Measurements from ENCODE around the gene MRGPRF. TPM values are rescaled to one million over a fixed set of nuclear protein-coding genes. Genes with fewer than 3 reads are reported as not detected.
"Not testable (repeated sequence)": the region's sequence is repeated elsewhere in the genome, so short reads cannot be mapped to it uniquely, and the experiment has no call there.

MRGPRF gene
- polyA plus RNA-seq, 1 donor = 18.9 TPM

DNA sequence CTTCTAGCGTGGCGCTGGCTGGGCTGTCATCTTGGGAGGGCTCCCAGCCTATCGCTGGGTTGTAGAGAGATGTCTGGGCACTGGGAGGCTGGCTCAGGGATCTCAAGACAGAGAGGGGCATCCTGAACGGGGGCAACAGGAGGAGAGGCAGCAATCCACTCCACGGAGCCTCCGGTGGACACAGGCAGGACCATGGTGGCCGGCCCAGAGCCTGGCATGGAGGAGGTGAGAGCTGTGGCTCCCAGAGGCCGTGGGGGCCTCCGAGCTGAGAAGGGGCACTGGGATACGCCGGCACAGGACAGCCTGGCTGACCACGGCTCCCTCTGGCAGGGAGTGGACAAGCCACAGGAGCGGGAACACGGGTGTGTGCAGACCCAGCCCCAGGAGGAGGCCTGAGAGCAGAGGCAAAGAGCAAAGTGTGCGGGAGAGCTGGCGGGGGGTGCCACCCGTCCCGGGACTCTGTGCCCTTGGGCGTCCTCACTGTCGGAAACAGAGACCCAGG lies 9.1 kb downstream of the MRGPRF start:
- DNase-seq = no peak

DNA sequence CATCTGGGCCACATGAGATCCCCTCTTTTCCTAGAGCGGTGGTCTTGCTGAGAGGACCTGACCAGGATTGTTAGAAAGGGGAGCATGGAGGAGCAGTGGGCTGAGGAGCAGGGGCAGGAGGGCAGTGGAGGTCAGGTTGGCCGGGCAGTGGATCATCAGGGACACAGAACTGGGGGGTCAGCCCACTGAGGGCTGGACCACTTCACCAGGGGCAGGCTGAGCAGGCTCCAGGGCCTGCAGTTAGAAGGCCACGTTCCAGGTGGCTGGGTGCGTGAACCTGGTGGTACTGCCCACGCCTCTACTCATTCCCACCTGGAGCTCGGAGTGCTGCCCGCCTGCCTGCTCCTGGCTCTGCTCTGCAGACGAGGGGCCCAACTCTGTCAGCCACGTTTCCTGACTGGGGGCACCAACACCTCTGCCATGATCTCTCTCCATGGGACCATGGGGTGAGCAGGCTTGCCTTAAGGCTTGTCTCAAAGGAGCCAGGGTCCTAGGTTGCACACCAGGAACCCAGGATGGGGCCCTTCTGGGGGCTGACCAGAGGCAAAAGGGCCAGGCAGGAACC lies 9.7 kb downstream of the MRGPRF start:
- DNase-seq = no peak

DNA sequence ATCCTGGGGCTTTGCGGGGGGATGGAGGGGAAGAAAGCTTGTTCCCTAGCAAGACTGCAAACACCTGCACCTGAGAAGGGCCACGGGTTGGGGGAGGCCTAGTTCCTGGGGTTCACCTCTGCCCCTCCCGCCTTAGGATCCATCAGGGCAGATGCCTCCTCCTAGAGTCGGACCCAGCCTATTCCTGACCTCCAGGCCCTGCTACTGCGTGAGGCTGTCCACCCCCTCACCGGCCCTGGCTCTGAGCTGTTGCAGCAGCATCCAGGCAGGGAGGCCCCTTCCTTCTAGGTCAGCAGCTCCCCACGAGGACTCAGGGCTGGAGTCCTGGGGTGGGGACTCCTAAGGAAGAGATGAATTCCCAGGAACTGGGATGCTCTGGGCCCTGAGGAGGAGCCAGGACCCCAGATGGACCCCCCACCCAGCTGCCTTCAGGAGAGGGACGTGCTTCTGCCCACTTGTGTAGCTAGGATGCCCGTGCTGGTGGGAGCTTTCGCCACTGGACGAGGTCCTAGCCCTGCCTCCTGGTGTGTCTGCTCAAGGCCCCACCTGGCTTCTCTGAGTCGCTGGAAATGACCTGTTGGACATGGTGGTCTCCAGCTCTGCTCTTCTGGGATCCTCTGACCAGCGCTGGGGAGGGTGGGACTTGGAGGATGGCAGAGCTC lies 10.3 kb downstream of the MRGPRF start:
- no peak for DNase-seq

DNA sequence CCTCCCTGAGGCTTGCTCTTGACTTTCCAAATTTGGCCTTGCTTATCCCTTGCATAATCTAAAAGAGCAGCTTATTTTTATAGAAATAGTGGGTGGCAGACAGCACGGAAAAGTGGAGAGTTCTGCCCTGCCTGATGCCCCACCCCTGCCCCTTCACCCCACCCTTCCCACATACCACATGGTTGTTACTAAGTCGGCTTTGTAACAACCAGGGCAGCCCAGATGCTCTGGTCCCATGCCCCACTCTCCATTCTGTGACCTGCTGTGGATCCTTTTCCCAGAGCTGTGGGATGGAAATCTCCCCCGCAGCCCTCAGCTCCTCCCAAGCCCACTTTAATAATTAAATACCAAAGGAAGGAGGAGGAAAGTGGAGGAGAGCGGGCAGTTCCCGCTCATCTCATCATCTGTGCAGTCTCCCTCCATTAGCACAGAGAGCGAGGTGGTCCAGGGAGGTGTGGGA lies 10.9 kb downstream of the MRGPRF start:
- DNase-seq = no peak

DNA sequence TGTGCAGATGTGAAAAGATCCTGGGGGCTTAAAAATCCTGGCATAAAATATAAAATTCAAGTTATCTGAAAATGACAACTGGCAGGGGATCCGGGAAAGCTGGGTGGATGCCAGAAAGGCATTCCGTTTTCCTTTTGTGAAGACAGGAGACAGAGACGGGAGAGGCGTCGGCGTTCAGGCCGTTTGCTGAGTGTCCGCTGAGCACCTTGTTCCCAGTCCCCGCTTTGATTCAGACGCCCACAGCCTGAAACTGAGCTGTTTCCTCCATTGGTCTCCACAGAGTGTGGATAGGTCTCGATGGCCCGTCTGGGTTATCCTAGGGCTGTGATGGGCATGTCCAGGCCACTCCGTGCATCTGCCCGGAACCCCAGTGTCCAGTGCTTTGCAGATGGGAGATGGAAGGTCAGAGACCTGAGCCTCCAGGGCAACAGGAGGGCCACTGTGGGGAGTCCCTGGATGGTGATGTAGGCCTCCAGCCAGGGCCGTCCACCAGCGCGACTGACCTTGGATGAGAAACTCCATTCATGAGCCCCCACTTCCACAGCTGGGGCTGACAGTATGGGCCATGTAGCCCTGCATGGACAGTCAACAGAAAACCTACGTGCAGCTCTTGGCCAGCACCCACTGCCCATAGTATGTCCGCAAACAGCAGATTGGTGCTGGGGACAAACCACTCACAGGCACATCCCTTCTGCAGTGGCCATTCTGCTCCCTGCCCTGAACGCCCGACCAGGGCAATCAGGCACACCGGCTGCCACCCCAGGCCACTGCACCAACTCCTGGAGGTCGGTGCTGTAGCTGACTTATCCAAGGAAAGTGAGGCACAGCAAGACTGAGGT lies 11.6 kb downstream of the MRGPRF start:
- DNase-seq = no peak

DNA sequence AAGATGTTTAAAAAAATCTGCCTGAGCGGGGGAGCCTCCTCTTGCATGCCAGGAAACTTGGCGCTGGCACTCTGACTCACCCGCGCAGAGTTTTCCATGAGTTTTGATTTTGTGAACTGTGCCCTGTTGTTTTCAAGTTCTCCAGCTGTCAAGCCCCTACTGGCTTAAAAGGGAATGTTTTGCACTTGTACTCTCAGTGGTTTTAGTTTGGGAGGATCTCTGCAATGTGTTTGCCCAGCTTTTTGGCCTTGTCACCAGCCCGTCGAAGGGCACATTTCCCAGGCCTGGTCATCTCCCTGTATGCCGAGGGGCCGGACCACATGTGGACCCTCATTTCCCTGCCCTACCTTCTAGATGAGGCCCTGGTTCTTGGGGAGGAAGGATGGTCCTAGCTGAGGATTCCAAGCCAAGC lies 12.2 kb downstream of the MRGPRF start:
- DNase-seq = no peak

DNA sequence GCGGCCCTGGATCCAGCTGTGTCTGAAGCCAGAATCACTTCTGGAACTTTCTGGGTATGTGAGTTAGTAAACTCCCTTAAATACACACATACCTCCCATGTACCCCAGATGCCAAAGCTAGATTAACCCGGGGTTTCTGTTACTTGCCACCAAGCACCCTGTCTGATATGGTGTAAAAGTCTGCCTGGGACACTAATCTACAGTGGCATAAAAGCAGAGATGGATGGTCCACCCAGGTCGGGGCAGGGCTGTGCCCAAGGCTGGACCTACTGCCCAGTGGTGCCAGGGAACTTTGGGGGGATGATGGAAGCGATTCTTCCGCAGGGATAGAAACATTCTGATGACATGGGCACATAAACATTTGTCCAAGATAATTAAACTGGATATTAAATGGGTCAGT lies 12.7 kb downstream of the MRGPRF start:
- no peak for DNase-seq

DNA sequence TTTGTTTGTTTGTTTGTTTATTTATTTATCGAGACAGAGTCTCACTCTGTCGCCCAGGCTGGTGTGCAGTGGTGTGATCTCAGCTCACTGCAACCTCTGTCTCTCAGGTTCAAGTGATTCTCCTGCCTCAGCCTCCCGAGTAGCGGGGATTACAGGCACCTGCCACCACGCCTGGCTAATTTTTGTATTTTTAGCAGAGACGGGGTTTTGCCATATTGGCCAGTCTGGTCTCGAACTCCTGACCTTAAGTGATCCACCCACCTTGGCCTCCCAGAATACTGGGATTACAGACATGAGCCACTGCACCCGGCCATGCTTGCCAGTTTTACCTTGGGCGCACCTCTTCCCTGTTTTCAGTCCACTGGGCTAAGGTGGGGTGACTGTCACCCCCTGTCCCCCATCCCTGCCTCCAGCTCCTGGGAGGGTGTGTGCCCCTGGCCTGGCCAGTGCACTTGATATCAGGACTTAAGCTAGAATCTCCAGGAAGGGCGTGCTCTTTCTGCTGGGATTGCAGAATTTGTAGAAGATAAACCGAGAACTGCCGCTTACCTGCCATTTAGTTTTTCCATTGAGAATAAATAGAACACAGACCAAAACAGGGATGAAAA lies 13.2 kb downstream of the MRGPRF start:
- not testable (repeated sequence) for DNase-seq

DNA sequence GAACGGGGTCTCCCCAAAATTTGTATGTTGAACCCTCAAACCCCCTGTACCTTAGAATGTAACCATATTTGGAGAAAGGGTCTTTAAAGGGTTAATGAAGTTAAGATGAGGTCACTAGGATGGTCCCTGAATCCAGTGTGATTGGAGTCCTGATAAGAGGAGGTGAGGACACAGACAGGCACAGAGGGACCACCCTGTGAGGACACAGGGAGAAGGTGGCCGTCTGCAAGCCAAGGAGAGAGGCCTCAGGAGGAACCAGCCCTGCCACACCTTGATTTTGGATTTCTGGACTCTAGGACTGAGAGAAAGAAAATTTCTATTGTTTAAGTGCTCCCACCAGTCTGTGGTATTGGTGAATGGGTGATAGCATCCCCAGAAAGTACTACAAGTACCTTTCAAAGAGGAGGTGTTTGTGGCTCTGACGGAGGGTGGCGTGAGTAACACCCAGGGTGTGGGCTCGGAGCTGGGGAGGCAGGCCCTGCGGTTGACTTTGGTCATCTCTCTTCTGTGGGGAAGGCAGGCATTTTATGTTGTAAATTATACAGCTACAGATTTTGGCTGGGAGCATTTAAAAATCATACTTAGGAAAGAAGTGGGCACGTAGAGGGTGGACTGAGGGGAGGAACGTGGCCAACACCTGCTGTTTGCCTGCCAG lies 13.8 kb downstream of the MRGPRF start:
- no peak for DNase-seq

DNA sequence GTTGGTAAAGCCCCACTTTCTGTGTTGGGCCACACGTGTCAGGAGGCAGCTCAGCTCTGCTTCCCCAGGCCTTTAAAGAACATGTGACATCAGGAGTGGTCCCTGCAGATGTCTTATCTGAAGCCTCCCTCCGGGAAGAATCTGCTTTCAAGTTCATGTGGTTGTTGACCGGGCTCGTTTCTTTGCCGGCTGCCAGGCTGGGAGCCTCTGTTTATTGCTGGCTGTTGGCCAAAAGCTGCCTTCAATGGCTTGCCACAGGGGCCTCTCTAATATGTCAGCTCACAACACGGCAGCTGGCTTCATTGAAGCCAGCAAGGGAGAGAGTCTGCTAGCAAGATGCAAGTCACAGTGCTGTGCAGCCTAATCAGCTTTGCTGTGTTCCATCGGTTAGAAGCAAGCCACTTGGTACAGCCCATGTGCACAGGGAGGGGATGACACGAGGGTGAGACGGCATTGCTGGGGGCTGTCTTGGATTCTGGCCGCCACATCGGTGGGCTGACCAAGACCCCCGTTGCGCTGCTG lies 14.6 kb downstream of the MRGPRF start:
- DNase-seq = no peak

DNA sequence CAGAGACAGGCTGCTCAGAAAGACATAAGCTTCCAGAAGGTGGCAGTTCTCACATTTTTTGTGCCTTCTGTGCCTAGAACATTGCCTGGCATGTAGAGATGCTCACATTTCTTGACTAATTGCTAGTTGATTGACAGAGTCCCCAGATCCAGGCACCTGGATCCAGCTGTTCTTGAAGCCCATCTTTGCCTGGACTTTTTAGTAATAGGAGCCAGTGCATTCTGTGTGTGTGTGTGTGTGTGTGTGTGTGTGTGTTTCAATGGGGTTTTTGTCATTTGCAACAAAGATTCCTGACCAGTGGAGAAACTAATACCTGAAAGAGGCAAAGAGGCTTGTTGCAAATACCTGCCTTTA lies 15.1 kb downstream of the MRGPRF start:
- no peak for DNase-seq

DNA sequence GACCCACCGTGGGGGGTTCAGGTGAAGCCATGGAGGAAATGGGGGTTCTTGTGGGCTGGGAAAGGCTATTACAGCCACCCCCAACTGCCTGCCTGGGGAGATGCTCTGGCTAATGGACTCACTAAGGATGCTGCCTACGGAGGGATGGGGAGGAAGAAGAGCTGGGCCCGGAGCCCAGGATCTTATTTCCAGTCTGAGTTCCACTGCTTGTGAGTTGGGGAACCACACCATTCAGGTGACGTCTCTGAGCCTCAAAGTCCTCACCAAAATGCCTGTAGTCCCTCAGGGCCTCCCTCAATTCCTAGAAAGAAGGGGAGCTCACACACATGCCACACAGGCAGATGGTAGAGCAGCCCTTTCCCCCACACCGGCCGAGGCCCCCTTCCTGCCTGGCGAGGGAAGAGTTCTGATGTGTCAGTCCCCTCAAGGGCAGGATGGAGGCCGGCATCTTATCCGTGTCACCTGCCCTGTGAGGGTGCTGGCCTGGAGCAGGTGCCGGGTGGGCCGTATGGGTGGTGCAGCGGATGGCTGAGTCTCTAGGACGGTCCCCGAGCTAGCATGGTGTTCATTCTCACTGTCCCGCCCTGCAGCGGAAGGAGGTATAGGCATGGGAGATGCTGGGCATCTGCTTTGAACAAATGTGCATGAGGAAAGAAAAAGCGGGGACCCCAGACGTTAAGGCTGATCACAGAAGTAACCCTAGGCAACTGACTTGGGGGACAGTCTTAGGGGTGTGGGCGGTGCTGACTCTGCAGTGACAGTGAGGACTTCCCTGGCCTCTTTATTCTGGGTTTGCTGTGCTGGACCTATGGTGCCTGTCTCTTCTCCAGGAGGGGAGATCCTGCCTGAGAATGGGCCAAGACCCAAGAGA lies 15.7 kb downstream of the MRGPRF start:
- DNase-seq = no peak

DNA sequence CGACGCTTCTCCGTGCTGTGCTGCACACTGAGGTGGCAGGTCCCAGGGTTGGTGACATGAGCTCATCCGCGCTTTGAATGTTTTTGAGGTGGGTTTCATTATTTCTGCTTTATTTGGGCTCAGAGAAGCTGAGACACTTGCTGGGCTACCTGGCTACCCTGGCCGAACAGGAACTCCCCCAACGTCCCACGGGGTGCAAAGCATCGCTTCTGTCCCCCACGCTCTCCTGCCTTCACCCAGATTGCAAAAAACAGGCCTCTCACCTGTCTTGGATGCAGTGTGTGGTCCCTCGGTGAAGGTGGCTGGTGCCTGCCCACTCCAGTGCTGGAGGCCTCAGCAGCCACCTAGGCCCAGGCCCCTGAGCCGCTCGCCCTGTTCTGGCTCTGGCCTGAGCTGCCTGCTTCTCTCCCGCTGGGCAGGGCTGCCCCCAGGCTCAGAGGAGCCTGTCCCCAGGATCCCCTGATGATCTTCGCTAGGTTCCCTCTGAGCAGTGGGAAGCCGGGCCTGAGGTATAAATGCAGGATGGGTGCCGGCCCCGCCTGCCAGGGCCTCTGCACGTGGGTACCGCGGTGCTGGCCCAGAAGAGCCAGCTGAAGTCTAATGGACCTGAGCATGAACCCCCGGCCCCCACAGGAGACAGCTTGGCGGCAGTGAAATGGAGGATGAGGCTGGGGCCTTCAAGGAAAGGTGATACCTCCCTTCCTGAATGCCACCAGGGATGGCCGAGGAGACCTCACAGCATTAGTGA lies 16.5 kb downstream of the MRGPRF start:
- no peak for DNase-seq

DNA sequence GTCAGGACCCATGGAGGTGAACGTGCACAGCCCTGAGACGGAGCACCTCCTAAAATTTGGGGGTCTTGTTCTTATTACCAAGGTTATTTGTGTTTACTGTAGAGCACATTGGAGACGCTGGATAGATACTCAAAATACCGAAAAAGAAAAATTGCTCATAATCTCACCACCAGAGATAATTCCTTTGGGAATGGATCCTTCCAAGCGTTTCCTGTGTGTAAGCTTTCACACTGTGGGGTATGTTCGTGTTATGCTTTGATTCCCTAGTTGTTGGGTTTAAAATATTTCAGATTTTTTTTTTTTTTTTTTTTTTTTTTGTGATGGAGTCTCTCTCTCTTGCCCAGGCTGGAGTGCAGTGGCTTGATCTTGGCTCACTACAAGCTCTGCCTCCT lies 18.2 kb downstream of the MRGPRF start:
- no peak for DNase-seq

DNA sequence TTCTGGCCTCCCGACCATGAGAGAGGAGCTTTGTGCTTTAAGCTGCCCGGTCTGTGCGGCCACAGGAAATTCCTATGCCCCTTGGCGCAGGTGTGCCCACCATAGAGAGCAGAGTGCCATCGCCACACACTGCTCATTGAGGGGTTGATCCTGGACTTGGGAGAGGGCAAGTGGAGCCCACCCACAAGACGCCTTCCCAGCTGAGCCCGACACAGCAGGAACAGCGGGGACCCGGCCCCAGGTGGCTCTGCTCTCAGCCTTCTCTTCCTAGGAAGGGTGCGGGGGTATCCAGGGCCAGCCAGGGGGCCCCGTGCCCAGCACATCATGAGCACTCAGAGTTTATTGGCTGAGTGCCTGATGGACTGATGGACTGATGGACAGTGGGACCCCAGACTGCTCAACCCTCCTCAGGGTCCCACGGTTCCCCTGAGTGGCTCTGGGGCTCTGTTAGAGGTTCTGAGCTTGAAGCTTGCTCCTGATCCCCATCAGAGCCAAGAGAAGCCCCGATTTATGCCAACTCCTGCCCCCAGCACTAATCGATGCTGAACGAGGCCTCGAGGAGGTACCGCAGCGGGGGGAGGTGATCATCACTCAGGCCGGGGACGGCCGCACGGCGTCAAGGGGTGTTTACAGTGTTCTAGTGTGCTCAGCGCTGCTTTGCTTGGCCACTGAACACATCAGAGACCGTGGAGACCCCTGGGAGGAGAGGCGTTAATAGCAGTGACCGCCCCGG lies 18.7 kb downstream of the MRGPRF start:
- no peak for DNase-seq

DNA sequence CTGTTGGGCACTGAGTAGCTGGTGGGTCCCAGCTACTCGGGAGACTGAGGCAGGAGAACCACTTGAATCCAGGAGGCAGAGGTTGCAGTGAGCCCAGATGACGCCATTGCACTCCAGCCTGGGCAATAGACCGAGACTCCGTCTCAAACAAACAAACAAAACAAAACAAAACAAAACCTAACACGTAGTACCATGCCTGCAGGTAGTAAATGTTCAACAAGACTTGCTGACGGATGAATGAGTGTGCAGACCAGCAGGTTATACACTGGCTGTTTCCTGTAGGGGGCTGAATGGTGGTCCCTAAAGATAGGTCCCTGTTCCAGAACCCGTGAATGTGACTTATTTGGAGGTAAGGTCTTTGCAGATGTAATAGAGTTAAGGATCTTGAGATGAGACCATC lies 19.5 kb downstream of the MRGPRF start:
- no peak for DNase-seq

DNA sequence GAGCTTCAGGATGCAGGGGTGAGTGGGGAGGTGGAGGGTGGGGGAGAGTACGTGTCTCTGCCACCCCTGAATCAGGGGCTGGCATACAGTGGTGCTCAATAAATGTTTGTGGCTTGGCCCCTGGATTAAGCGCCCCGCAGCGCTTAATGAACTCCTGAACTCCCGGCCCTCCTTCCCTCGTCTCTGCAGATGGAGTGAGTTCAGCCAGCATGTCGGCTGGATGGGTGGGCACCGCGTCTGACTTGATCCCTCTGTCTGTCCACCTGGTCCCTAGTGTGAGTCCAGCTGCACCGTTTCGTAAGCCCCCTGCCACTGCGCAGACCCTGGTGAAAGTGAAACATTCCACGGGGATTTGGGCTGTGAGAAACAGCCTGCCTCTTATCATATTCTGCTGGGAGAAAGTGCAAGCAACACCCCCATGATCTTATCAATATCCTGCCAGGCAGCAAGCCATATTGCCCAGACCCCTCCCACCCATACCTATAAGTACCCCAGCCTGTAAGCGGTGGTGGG lies 20.2 kb downstream of the MRGPRF start:
- DNase-seq = no peak

DNA sequence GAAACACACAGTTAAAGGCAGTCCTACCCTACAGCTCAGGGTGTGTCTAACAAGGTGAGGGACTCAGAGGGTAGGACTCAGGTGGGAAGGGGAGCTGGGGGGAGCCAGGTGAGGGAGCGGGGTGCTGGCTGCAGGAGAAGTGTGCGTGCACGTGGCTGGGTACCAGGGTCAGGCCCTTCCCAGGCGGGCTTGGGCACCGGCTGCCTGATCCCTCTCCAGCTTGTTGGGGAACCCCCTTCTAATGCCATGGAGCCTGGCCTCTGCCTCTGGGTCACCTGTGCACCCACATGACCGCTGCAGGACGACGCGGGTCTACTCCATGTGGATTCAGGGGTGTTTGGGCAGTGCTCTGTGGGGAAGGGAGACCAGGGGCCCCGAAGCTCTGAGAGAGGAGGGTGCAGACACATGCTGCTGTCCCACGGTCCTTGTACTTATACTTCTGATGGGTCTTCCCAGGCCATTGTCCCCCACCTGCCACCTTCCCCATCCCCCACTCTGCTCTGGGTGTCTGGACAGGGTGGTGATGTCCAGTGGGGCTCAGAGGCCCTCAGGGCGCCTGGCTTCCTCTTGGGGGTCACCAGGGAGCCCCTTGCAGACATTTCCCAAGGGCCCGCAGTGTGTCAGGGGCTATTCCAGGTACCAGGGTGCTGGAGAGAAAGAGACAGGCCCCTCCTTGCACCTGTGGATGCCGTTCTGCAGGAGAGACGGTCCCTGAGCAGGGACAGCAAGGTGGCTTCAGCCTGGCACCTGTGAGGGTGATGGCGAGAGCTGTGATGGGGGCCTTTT lies 21.9 kb downstream of the MRGPRF start:
- DNase-seq = no peak
